Testis (tissue), 3 donors: ENCODE measurements around the gene SIX5. TPM values are rescaled to one million over a fixed set of nuclear protein-coding genes. Genes with fewer than 3 reads are reported as not detected.

Experiments
- DNase-seq: peaks from one replicate; pipeline ENCODE4 v3.0.0-alpha.2; 2019
- H3K27ac ChIP-seq, 2 donors: fragments of 200-600 bp; sonication (generic); one replicate each; pipeline ENCODE4 v1.5.1; 2019
- H3K27me3 ChIP-seq: fragments of 200-600 bp; sonication (generic); one replicate; pipeline ENCODE4 v1.5.1; 2019
- H3K36me3 ChIP-seq: fragments of 200-600 bp; sonication (generic); one replicate; pipeline ENCODE4 v1.5.1; 2017; ENCODE audit warnings: low read depth; ENCODE audit errors: missing control alignments
- H3K4me1 ChIP-seq: fragments of 200-600 bp; sonication (generic); one replicate; pipeline ENCODE4 v1.5.1; 2019
- H3K4me3 ChIP-seq, 2 donors: fragments of 200-600 bp; sonication (generic); one replicate each; pipeline ENCODE4 v1.5.1; 2017 to 2019
- H3K9me3 ChIP-seq: fragments of 200-600 bp; sonication (generic); one replicate; pipeline ENCODE4 v1.5.1; 2017
- POLR2A ChIP-seq: fragments of 450-650 bp; IDR thresholded peaks from one replicate; pipeline ENCODE4 v1.6.1; 2017; ENCODE audit warnings: antibody characterized with exemption, mild to moderate bottlenecking, moderate library complexity
- WGBS, 2 donors: methylation state at CpG; one replicate each; pipeline ENCODE4 v1.1.5; 2018; 5-methylcytosine and 5-hydroxymethylcytosine counted together
- intact Hi-C: fragments of 100-400 bp; cut with DNase I; formaldehyde crosslinking; loops from one replicate; pipeline ENCODE4 v1.15.1; 2023; ENCODE audit warnings: low total_unique reads
- polyA plus RNA-seq: library from polyadenylated mRNA; stranded (reverse); fragments of 350-450 nt; fragmentation: Illumina TruSeq; extraction: RNeasy Lipid Tissue Mini Kit (QIAGEN cat#74804); gene quantifications from one replicate; pipeline ENCODE4 v1.2.3, GENCODE V29; 2014; ENCODE audit warnings: low read depth, low replicate concordance; ENCODE audit not compliant: insufficient read depth
- total RNA-seq, 2 donors: library from RNA; depleted of rRNA; stranded (reverse); fragments of >200 nt; gene quantifications; one replicate each; pipeline ENCODE4 v1.2.3, GENCODE V29; 2016
- TF ChIP-seq, protein P1 (sequence below), 3 experiments: fragments of 450-650 bp in 2 of 3; fragments of 200-600 bp in 1 of 3; sonication (generic) in 1 of 3; IDR thresholded peaks; one replicate each; pipeline ENCODE4 v1.5.1; 2016 to 2019; ENCODE audit warnings: antibody characterized with exemption in 3 of 3, mild to moderate bottlenecking in 2 of 3, moderate library complexity in 1 of 3

SIX5 gene
- total and polyA plus RNA-seq, 3 donors from 2014 or later, result 12.9 to 19.4 (median 16.1) TPM

DNA sequence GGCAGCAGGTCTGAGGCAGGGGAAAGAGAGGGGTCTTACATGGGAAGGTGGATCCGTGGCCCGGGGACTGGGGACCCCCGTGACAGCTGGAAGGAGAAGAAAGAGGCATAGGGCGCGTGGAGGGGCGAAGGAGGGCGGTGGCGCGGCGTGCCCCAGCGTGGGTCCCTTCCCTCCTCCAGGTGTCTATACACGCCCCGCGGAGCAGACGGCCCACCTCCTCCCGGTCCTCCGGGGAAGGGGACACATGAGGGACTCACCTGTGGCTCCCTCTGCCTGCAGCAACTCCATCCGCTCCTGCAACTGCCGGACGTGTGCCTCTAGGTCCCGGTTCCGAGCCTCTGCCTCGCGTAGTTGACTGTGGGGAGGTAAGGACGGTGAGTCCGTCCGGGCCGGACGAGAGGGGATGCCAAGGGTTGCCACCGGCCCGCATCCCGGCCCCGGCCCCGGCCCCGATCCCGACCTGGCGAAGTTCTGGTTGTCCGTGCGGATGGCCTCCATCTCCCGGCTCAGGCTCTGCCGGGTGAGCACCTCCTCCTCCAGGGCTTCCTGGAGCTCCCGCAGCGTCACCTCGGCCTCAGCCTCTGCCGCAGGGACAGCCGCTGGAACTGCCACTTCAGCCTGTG is 2.4 kb upstream of the SIX5 start:
- TF ChIP-seq POLR2A, result no peak
- TF ChIP-seq, protein P1, sequence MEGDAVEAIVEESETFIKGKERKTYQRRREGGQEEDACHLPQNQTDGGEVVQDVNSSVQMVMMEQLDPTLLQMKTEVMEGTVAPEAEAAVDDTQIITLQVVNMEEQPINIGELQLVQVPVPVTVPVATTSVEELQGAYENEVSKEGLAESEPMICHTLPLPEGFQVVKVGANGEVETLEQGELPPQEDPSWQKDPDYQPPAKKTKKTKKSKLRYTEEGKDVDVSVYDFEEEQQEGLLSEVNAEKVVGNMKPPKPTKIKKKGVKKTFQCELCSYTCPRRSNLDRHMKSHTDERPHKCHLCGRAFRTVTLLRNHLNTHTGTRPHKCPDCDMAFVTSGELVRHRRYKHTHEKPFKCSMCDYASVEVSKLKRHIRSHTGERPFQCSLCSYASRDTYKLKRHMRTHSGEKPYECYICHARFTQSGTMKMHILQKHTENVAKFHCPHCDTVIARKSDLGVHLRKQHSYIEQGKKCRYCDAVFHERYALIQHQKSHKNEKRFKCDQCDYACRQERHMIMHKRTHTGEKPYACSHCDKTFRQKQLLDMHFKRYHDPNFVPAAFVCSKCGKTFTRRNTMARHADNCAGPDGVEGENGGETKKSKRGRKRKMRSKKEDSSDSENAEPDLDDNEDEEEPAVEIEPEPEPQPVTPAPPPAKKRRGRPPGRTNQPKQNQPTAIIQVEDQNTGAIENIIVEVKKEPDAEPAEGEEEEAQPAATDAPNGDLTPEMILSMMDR (IDR thresholded peaks at IDR 0.05), result no peak
- intact Hi-C loops, result loop anchor here (10.0 kb wide), 1 partner anchor 113 kb away; the partner anchor contains the start of gene IRF2BP1
- Histone ChIP-seq H3K36me3 (no peaks in the 10 kb centered on the region), H3K9me3 (no peaks in the 10 kb centered on the region), H3K27ac (peak overlapping the region; percentile 89 to 95), H3K27me3 (no peaks in the 10 kb centered on the region), H3K4me1 (peaks cover 16% of the 10 kb centered on the region), H3K4me3 (peak overlapping the region in 1 of 2 donors; percentile 71)
- WGBS, 2 donors, result 72 to 74% methylated on average over 14 to 43 of the region's 46 CpGs
- DNase-seq, result no peak

GRCh38 chr19:45770192-45771101 is 1.4 kb upstream of the SIX5 start:
- H3K4me1 ChIP-seq, result peaks cover 24% of the 10 kb centered on the region
- H3K27ac ChIP-seq, result peak overlapping the region; percentile 89 to 95
- no peaks in the 10 kb centered on the region for H3K36me3 ChIP-seq

DNA sequence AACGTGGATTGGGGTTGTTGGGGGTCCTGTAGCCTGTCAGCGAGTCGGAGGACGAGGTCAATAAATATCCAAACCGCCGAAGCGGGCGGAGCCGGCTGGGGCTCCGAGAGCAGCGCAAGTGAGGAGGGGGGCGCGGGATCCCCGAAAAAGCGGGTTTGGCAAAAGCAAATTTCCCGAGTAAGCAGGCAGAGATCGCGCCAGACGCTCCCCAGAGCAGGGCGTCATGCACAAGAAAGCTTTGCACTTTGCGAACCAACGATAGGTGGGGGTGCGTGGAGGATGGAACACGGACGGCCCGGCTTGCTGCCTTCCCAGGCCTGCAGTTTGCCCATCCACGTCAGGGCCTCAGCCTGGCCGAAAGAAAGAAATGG is 754 bp upstream of the SIX5 start:
- no peaks in the 10 kb centered on the region for H3K36me3 ChIP-seq
- TF ChIP-seq, protein P1 (IDR thresholded peaks at IDR 0.05), result no peak
- no peak for TF ChIP-seq POLR2A
- peaks cover 28% of the 10 kb centered on the region for H3K4me1 ChIP-seq
- DNase-seq, result peak; percentile 55
- intact Hi-C loops, result loop anchor here (10.0 kb wide), 1 partner anchor 115 kb away; the partner anchor contains the start of gene IRF2BP1
- peak overlapping the region; percentile 69 to 71 for H3K4me3 ChIP-seq
- H3K9me3 ChIP-seq, result no peaks in the 10 kb centered on the region
- no peaks in the 10 kb centered on the region for H3K27me3 ChIP-seq
- peak overlapping the region; percentile 89 to 95 for H3K27ac ChIP-seq
- 0 to 1% methylated on average over 22 to 28 of the region's 28 CpGs for WGBS, 2 donors

More at GRCh38 chr19:45770192-45771101, 1.4 kb upstream of the SIX5 start:
- intact Hi-C loops, result loop anchor here (10.0 kb wide), 1 partner anchor 114 kb away; the partner anchor contains the start of gene IRF2BP1
- peak; percentile 99 for DNase-seq
- Histone ChIP-seq H3K9me3 (no peaks in the 10 kb centered on the region), H3K4me3 (peak overlapping the region; percentile 69 to 71), H3K27me3 (no peaks in the 10 kb centered on the region)
- TF ChIP-seq, protein P1 (IDR thresholded peaks at IDR 0.05), result peak; percentile 91 to 97 (median 95)
- TF ChIP-seq POLR2A, result no peak
- WGBS, 2 donors, result 1 to 7% methylated on average over 3 to 67 of the region's 79 CpGs

DNA sequence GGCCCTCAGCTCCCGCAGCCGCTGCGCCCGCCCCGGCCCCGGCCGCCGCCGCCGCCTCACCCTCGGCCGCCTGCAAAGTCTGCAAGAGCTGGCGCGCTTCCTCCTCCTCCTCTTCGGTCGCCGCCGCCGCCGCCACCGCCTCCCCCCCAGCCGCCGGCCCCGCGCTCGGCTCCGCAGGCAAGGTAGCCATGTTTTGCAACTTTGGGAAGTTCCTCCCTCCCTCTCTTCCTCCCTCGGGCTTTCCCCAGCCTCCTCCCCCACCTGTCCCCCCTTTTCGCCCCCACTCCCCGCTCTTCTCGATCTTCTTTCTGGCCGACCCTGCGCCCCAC is 433 bp downstream of the SIX5 start:
- Histone ChIP-seq H3K27me3 (no peaks in the 10 kb centered on the region), H3K36me3 (no peaks in the 10 kb centered on the region), H3K9me3 (no peaks in the 10 kb centered on the region), H3K27ac (peak overlapping the region; percentile 85 to 95), H3K4me1 (peaks cover 40% of the 10 kb centered on the region), H3K4me3 (peak overlapping the region; percentile 69 to 71)
- 0 to 1% methylated on average over 14 to 27 of the region's 33 CpGs for WGBS, 2 donors
- intact Hi-C loops, result no loop called here
- TF ChIP-seq, protein P1 (IDR thresholded peaks at IDR 0.05), result no peak
- TF ChIP-seq POLR2A, result no peak
- peak; percentile 26 for DNase-seq
